Measurements from ENCODE around the gene KANSL1.

Gene KANSL1

DNA sequence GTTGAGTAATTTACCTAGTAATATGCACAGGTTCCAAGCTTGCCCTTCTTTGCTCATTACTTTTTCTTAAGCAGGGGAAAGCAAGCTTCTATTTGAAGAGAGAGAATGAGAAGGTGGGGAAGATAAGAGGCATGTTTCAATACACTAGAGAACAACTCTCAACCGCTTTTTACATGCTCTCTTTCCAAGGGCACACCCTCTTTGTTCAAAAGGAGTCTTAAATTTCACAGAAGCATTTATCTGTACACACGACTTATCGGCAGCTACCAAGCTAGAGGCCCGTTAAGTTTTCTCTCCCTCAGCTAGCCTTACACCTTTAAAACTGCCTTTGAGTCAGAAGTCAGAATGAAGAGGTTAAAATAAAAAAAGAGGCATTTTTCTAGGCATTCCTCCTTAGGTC, 114.6 kb downstream of the KANSL1 start:
- no peak for DNase-seq
- Histone ChIP-seq H3K18ac (ENCODE audit: low read depth in 1 of 2, low read length in 2 of 2) (no peak overlapping the region), H3K36me3 (ENCODE audit: control insufficient read depth in 1 of 2, insufficient read depth in 2 of 2, low read depth in 1 of 2, low read length in 2 of 2) (peaks cover 0 to 65% of the 10 kb centered on the region in 2 experiments), H3K4ac (ENCODE audit: low read depth in 1 of 2, low read length in 2 of 2) (no peak overlapping the region), H3K9me3 (ENCODE audit: control insufficient read depth, low read length) (no peaks in the 10 kb centered on the region), H3K23ac (ENCODE audit: low read length in 2 of 2) (no peak overlapping the region), H3K4me3 (ENCODE audit: insufficient read depth in 1 of 2, low read depth in 1 of 2, low read length in 2 of 2) (no peak overlapping the region), H4K8ac (ENCODE audit: low read length) (no peak overlapping the region), H3K9ac (ENCODE audit: low read length) (no peak overlapping the region), H3K27me3 (ENCODE audit: control insufficient read depth in 1 of 2, insufficient read depth in 1 of 2, low read length in 2 of 2) (no peaks in the 10 kb centered on the region), H3K27ac (ENCODE audit: low read length, poor library complexity, severe bottlenecking) (no peak overlapping the region), H3K79me1 (replicated peaks; ENCODE audit: low read length, poor library complexity, severe bottlenecking) (peaks cover 17% of the 10 kb centered on the region), H3K4me2 (ENCODE audit: low read length, poor library complexity, severe bottlenecking) (no peak overlapping the region), H2BK120ac (ENCODE audit: low read depth, low read length) (no peak overlapping the region), H3K4me1 (ENCODE audit: control insufficient read depth, insufficient read depth, low read depth, low read length) (peaks cover 4% of the 10 kb centered on the region), H2BK5ac (ENCODE audit: low read depth, low read length, poor library complexity, severe bottlenecking) (no peak overlapping the region), H2BK12ac (ENCODE audit: low read length in 2 of 2) (no peak overlapping the region), H2AFZ (ENCODE audit: low read depth, low read length) (no peak overlapping the region), H2AK5ac (ENCODE audit: low read length, severe bottlenecking) (no peak overlapping the region), H4K91ac (ENCODE audit: low read length) (no peak overlapping the region), H3K14ac (ENCODE audit: low read length in 2 of 2) (no peak overlapping the region), H2BK15ac (ENCODE audit: low read depth, poor library complexity, severe bottlenecking) (no peak overlapping the region)
- WGBS: 95% methylated on average over 4 of the region's 4 CpGs

DNA sequence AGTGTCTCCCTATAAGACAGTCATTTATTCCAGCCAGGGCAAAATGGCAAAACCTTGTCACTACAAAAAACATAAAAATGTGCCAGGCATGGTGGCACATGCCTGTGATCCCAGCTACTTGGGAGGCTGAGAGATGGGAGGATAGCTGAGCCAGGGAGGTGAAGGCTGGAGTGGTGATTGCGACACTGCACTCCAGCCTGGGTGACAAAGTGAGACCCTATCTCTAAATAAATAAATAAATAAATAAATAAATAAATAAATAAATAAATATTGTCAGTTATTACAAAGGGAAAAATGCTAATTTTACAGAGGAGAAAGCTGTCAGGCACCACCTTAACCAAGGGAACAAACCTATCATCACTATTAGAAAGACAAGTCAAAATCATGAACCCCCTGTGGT, 118.7 kb downstream of the KANSL1 start:
- H3K4ac ChIP-seq (ENCODE audit: low read depth in 1 of 2, low read length in 2 of 2): no peak overlapping the region
- H3K27me3 ChIP-seq (ENCODE audit: control insufficient read depth in 1 of 2, insufficient read depth in 1 of 2, low read length in 2 of 2): no peaks in the 10 kb centered on the region
- no peaks in the 10 kb centered on the region for H3K9me3 ChIP-seq (ENCODE audit: control insufficient read depth, low read length)
- H4K91ac ChIP-seq (ENCODE audit: low read length): no peak overlapping the region
- H3K4me3 ChIP-seq (ENCODE audit: insufficient read depth in 1 of 2, low read depth in 1 of 2, low read length in 2 of 2): no peak overlapping the region
- H3K27ac ChIP-seq (ENCODE audit: low read length, poor library complexity, severe bottlenecking): peak overlapping the region; percentile 40
- no peak overlapping the region for H2BK12ac ChIP-seq (ENCODE audit: low read length in 2 of 2)
- no peak overlapping the region for H2BK5ac ChIP-seq (ENCODE audit: low read depth, low read length, poor library complexity, severe bottlenecking)
- H3K18ac ChIP-seq (ENCODE audit: low read depth in 1 of 2, low read length in 2 of 2): no peak overlapping the region
- no peak overlapping the region for H2AK5ac ChIP-seq (ENCODE audit: low read length, severe bottlenecking)
- H2BK120ac ChIP-seq (ENCODE audit: low read depth, low read length): no peak overlapping the region
- no CpG with 5 or more reads among the region's 1 CpG for WGBS
- no peak overlapping the region for H4K8ac ChIP-seq (ENCODE audit: low read length)
- no peak overlapping the region for H3K9ac ChIP-seq (ENCODE audit: low read length)
- H3K4me1 ChIP-seq (ENCODE audit: control insufficient read depth, insufficient read depth, low read depth, low read length): peaks cover 2% of the 10 kb centered on the region
- no peak for DNase-seq
- H3K36me3 ChIP-seq (ENCODE audit: control insufficient read depth in 1 of 2, insufficient read depth in 2 of 2, low read depth in 1 of 2, low read length in 2 of 2): peaks cover 0 to 46% of the 10 kb centered on the region in 2 experiments
- no peak overlapping the region for H3K4me2 ChIP-seq (ENCODE audit: low read length, poor library complexity, severe bottlenecking)
- H2BK15ac ChIP-seq (ENCODE audit: low read depth, poor library complexity, severe bottlenecking): no peak overlapping the region
- no peak overlapping the region for H3K14ac ChIP-seq (ENCODE audit: low read length in 2 of 2)
- H3K23ac ChIP-seq (ENCODE audit: low read length in 2 of 2): no peak overlapping the region
- no peak overlapping the region for H2AFZ ChIP-seq (ENCODE audit: low read depth, low read length)
- H3K79me1 ChIP-seq (replicated peaks; ENCODE audit: low read length, poor library complexity, severe bottlenecking): peaks cover 6% of the 10 kb centered on the region

DNA sequence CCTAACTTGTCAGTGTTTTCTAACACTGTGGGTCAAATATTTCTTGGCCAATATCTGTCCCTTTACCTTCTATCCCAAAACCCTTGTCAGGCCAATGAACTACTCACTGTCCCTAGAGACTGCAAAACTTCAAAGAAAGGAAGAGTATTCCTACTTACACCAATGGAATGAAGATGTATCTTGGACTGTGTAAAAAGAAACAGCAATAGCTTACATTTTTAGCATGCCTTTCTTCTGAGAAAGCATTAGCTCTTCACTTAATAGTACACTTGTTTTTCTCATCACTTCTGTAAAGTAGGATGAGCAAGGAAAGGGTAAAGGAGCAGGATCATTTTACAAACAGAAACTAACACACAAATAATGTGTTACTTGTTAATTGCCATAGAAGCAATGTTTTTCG, 120.2 kb downstream of the KANSL1 start:
- H2BK5ac ChIP-seq (ENCODE audit: low read depth, low read length, poor library complexity, severe bottlenecking): no peak overlapping the region
- peaks cover 4 to 34% of the 10 kb centered on the region in 2 experiments for H3K36me3 ChIP-seq (ENCODE audit: control insufficient read depth in 1 of 2, insufficient read depth in 2 of 2, low read depth in 1 of 2, low read length in 2 of 2)
- H3K79me1 ChIP-seq (replicated peaks; ENCODE audit: low read length, poor library complexity, severe bottlenecking): peaks cover 5% of the 10 kb centered on the region
- no peak overlapping the region for H3K4ac ChIP-seq (ENCODE audit: low read depth in 1 of 2, low read length in 2 of 2)
- H3K23ac ChIP-seq (ENCODE audit: low read length in 2 of 2): no peak overlapping the region
- H3K4me2 ChIP-seq (ENCODE audit: low read length, poor library complexity, severe bottlenecking): no peak overlapping the region
- no peak overlapping the region for H4K8ac ChIP-seq (ENCODE audit: low read length)
- H2BK12ac ChIP-seq (ENCODE audit: low read length in 2 of 2): no peak overlapping the region
- no peak overlapping the region for H4K91ac ChIP-seq (ENCODE audit: low read length)
- H2AFZ ChIP-seq (ENCODE audit: low read depth, low read length): no peak overlapping the region
- no peaks in the 10 kb centered on the region for H3K27me3 ChIP-seq (ENCODE audit: control insufficient read depth in 1 of 2, insufficient read depth in 1 of 2, low read length in 2 of 2)
- no peaks in the 10 kb centered on the region for H3K9me3 ChIP-seq (ENCODE audit: control insufficient read depth, low read length)
- no CpG with 5 or more reads among the region's 1 CpG for WGBS
- peak overlapping the region; percentile 40 for H3K9ac ChIP-seq (ENCODE audit: low read length)
- H2AK5ac ChIP-seq (ENCODE audit: low read length, severe bottlenecking): no peak overlapping the region
- no peak overlapping the region for H3K14ac ChIP-seq (ENCODE audit: low read length in 2 of 2)
- H3K18ac ChIP-seq (ENCODE audit: low read depth in 1 of 2, low read length in 2 of 2): no peak overlapping the region
- H3K4me3 ChIP-seq (ENCODE audit: insufficient read depth in 1 of 2, low read depth in 1 of 2, low read length in 2 of 2): no peak overlapping the region
- DNase-seq: peak; percentile 74
- H3K4me1 ChIP-seq (ENCODE audit: control insufficient read depth, insufficient read depth, low read depth, low read length): peaks cover 3% of the 10 kb centered on the region
- no peak overlapping the region for H2BK15ac ChIP-seq (ENCODE audit: low read depth, poor library complexity, severe bottlenecking)
- peak overlapping the region; percentile 70 for H3K27ac ChIP-seq (ENCODE audit: low read length, poor library complexity, severe bottlenecking)
- H2BK120ac ChIP-seq (ENCODE audit: low read depth, low read length): no peak overlapping the region

DNA sequence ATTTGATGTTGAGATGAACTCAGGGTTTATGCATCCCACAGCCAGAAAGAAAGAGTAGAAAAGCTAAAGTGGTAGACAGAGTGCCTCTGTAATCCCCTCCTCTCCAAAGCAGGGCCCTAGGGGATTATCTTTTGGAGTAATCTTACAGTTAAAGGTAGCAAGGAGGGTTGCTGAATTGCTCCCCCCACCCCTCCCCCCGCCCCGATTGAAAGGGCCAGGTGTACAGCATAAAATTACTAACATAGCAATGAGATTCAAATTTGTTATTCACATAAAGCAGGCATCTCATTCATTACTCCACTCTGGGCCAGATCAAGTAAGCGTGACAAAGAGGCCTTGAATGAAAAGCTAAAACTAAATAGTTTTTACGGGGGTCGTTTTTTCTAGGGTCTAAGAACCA, 121.4 kb downstream of the KANSL1 start:
- H4K91ac ChIP-seq (ENCODE audit: low read length): no peak overlapping the region
- WGBS: 88% methylated on average over 2 of the region's 5 CpGs

More for the DNA sequence above, 121.4 kb downstream of the KANSL1 start:
- Histone ChIP-seq H3K9me3 (ENCODE audit: control insufficient read depth, low read length) (no peaks in the 10 kb centered on the region), H3K9ac (ENCODE audit: low read length) (no peak overlapping the region), H3K18ac (ENCODE audit: low read depth in 1 of 2, low read length in 2 of 2) (no peak overlapping the region), H3K4me3 (ENCODE audit: insufficient read depth in 1 of 2, low read depth in 1 of 2, low read length in 2 of 2) (no peak overlapping the region), H3K79me1 (replicated peaks; ENCODE audit: low read length, poor library complexity, severe bottlenecking) (peaks cover 7% of the 10 kb centered on the region), H2AK5ac (ENCODE audit: low read length, severe bottlenecking) (no peak overlapping the region), H3K4me1 (ENCODE audit: control insufficient read depth, insufficient read depth, low read depth, low read length) (peaks cover 3% of the 10 kb centered on the region), H3K36me3 (ENCODE audit: control insufficient read depth in 1 of 2, insufficient read depth in 2 of 2, low read depth in 1 of 2, low read length in 2 of 2) (peaks cover 4 to 37% of the 10 kb centered on the region in 2 experiments), H3K4ac (ENCODE audit: low read depth in 1 of 2, low read length in 2 of 2) (no peak overlapping the region), H4K8ac (ENCODE audit: low read length) (no peak overlapping the region), H2BK12ac (ENCODE audit: low read length in 2 of 2) (no peak overlapping the region), H3K14ac (ENCODE audit: low read length in 2 of 2) (no peak overlapping the region), H2BK120ac (ENCODE audit: low read depth, low read length) (no peak overlapping the region), H3K27me3 (ENCODE audit: control insufficient read depth in 1 of 2, insufficient read depth in 1 of 2, low read length in 2 of 2) (no peaks in the 10 kb centered on the region), H3K27ac (ENCODE audit: low read length, poor library complexity, severe bottlenecking) (peak overlapping the region; percentile 53), H2BK15ac (ENCODE audit: low read depth, poor library complexity, severe bottlenecking) (no peak overlapping the region), H2BK5ac (ENCODE audit: low read depth, low read length, poor library complexity, severe bottlenecking) (no peak overlapping the region), H2AFZ (ENCODE audit: low read depth, low read length) (no peak overlapping the region), H3K4me2 (ENCODE audit: low read length, poor library complexity, severe bottlenecking) (no peak overlapping the region), H3K23ac (ENCODE audit: low read length in 2 of 2) (no peak overlapping the region)
- no peak for DNase-seq

Data from mesenchymal stem cell (in vitro differentiated cells and primary cell).